HL-60 (cell line): Measurements from ENCODE around the gene SLC22A1.
A peak's percentile ranks its signal among the peaks of the same experiment; 100 is the strongest.

Experiments
- DNase-seq, 2 experiments: peaks; one replicate each; pipeline ENCODE4 v3.0.0-alpha.2; 2010 to 2020; ENCODE audit warnings: low read depth in 1 of 2, low spot score in 1 of 2
- H3K27ac ChIP-seq: fragments of 250-450 bp; sonication (Bioruptor Pico); replicated peaks from 2 replicates; pipeline ENCODE4 v1.5.1; 2020; ENCODE audit warnings: mild to moderate bottlenecking, moderate library complexity
- H3K27me3 ChIP-seq: fragments of 250-450 bp; sonication (Bioruptor Pico); 2 replicates; pipeline ENCODE4 v1.5.1; 2021; ENCODE audit warnings: mild to moderate bottlenecking, moderate library complexity; ENCODE audit not compliant: insufficient read depth, poor library complexity, severe bottlenecking
- H3K4me3 ChIP-seq: replicated peaks from 2 replicates; pipeline ENCODE4 v1.5.1; 2011; ENCODE audit warnings: mild to moderate bottlenecking, control low read depth, low read length; ENCODE audit not compliant: insufficient read depth
- CTCF ChIP-seq: IDR thresholded peaks from one replicate; pipeline ENCODE4 v1.5.1; 2011; ENCODE audit warnings: low read length, control low read depth, inconsistent platforms; ENCODE audit not compliant: insufficient read depth
- GABPA ChIP-seq: IDR thresholded peaks from 2 replicates; pipeline ENCODE4 v1.6.1; 2012; ENCODE audit warnings: low read depth
- POLR2AphosphoS5 ChIP-seq: IDR thresholded peaks from 2 replicates; pipeline ENCODE4 v1.6.1; 2012; ENCODE audit warnings: low read depth
- SPI1 ChIP-seq: IDR thresholded peaks from 2 replicates; pipeline ENCODE4 v1.6.1; 2012; ENCODE audit warnings: low read depth, mild to moderate bottlenecking, borderline replicate concordance
- TF ChIP-seq, protein P1 (sequence below): IDR thresholded peaks from 2 replicates; pipeline ENCODE4 v1.6.1; 2012; ENCODE audit warnings: low read depth; ENCODE audit not compliant: insufficient replicate concordance

Gene SLC22A1

GRCh38 chr6:160203522-160203921 is 81.9 kb downstream of the SLC22A1 start:
- Histone ChIP-seq H3K4me3 (no peak overlapping the region), H3K27ac (no peak overlapping the region), H3K27me3 (no peaks in the 10 kb centered on the region)
- TF ChIP-seq CTCF (no peak), POLR2AphosphoS5 (no peak), SPI1 (no peak)
- no peak for DNase-seq

DNA sequence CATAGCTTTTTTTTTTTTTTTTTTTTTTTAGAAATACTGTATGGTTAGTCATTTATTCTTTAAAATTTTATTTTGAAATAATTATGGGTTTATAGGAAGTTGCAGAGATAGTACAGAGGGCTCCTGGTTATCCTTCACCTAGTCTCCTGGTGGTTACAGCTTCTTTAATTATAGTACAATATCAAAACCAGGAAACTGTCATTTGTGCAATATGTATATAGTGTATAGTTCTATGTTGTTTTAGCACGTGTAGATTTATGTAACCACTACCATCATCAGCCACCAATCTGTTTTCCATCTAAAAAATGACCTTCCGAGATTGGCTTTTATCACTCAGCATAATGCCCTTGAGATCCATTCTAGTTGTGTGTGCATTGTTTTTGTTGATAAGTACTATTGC is 82.3 kb downstream of the SLC22A1 start:
- Histone ChIP-seq H3K4me3 (no peak overlapping the region), H3K27me3 (no peaks in the 10 kb centered on the region), H3K27ac (no peak overlapping the region)
- TF ChIP-seq POLR2AphosphoS5 (no peak), CTCF (no peak), SPI1 (no peak), GABPA (no peak)
- TF ChIP-seq, protein P1, sequence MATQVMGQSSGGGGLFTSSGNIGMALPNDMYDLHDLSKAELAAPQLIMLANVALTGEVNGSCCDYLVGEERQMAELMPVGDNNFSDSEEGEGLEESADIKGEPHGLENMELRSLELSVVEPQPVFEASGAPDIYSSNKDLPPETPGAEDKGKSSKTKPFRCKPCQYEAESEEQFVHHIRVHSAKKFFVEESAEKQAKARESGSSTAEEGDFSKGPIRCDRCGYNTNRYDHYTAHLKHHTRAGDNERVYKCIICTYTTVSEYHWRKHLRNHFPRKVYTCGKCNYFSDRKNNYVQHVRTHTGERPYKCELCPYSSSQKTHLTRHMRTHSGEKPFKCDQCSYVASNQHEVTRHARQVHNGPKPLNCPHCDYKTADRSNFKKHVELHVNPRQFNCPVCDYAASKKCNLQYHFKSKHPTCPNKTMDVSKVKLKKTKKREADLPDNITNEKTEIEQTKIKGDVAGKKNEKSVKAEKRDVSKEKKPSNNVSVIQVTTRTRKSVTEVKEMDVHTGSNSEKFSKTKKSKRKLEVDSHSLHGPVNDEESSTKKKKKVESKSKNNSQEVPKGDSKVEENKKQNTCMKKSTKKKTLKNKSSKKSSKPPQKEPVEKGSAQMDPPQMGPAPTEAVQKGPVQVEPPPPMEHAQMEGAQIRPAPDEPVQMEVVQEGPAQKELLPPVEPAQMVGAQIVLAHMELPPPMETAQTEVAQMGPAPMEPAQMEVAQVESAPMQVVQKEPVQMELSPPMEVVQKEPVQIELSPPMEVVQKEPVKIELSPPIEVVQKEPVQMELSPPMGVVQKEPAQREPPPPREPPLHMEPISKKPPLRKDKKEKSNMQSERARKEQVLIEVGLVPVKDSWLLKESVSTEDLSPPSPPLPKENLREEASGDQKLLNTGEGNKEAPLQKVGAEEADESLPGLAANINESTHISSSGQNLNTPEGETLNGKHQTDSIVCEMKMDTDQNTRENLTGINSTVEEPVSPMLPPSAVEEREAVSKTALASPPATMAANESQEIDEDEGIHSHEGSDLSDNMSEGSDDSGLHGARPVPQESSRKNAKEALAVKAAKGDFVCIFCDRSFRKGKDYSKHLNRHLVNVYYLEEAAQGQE = no peak
- no peak for DNase-seq

GRCh38 chr6:160204710-160205109 is 83.1 kb downstream of the SLC22A1 start:
- Histone ChIP-seq H3K27ac (no peak overlapping the region), H3K27me3 (no peaks in the 10 kb centered on the region), H3K4me3 (no peak overlapping the region)
- TF ChIP-seq, protein P1 = no peak
- TF ChIP-seq GABPA = no peak
- TF ChIP-seq CTCF = no peak
- TF ChIP-seq SPI1 = no peak
- TF ChIP-seq POLR2AphosphoS5 = no peak
- DNase-seq = no peak

DNA sequence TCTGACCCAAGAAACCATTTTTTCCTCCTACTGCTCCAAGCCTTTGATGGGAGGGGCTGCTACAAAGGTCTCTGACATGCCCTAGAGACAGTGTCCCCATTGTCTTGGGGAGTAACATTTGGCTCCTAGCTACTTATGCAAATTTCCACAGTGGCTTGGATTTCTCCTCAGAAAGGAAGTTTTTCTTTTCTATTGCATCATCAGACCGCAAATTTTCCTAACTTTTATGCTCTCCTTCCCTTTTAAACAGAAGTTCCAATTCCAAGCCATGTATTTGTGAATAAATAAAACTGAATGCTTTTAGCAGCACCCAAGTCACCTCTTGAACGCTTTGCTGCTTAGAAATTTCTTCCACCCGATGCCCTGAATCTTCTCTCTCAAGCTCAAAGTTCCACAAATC is 86.0 kb downstream of the SLC22A1 start:
- TF ChIP-seq CTCF (no peak), POLR2AphosphoS5 (no peak), GABPA (no peak), SPI1 (no peak)
- TF ChIP-seq, protein P1 = no peak
- no peak overlapping the region for H3K4me3 ChIP-seq
- peak in 1 of 2 experiments; percentile 10 for DNase-seq

More for the DNA sequence above, 86.0 kb downstream of the SLC22A1 start:
- Histone ChIP-seq H3K27ac (no peak overlapping the region), H3K27me3 (no peaks in the 10 kb centered on the region)
